HG03196 (cell line): ENCODE results near the gene NR3C2.

ENCODE experiments used
- ATAC-seq: cut with Tn5 transposase; IDR thresholded peaks from one replicate; pipeline ENCODE4 v1.9.1; 2021; ENCODE audit not compliant: unreplicated experiment

NR3C2 gene

GRCh38 chr4:148435654-148436406 lies 6.4 kb downstream of the NR3C2 start:
- ATAC-seq: no peak

DNA sequence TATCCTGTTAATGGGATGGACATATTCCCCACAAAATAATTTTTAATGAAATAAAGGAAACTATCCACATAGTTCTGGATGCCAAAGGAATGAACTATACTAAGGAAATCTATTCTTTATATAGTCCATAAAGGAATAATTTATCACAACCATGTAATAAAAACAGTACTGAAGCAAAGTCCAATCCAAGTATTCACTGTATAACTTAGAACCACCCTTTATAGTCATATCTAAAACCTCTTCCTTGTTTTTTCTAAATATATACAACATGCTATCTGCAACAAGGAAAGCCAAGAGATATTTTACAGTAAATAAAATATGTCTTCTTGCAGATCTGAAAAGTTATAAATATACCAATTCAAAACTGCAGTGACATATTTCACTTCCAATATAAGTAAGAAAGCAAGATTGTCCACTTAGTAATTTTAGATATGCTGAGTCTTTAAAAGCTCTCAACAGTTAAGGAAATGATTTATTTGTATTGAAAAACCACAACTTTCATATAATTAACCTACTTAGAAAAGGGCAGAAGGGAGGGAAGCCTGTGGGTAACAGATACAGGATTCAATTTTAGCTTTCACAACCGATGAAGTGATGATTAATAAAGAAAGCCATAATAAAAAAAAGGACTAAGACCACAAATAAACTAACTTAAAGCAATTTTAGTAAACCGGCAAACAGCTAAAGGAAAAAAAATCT lies 8.0 kb downstream of the NR3C2 start:
- peak; percentile 73 for ATAC-seq

DNA sequence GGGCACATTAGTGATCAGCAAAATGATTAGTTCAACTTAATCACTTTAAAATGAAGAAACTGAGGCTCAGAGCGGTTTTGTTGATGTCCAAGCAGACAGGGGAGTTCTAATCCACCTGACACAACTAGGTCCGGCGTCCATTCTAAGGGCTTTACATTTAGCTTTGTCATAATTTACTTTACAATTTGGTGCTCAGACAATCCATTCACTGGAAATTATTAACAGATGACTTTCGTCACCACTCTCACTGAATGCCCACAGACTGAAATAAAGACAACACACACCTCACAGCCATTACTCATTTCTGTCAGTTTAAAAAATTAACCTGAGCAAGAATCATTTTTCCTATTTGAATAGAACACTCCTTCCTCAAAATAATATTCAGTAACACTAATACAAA lies 10.8 kb downstream of the NR3C2 start:
- ATAC-seq: no peak

DNA sequence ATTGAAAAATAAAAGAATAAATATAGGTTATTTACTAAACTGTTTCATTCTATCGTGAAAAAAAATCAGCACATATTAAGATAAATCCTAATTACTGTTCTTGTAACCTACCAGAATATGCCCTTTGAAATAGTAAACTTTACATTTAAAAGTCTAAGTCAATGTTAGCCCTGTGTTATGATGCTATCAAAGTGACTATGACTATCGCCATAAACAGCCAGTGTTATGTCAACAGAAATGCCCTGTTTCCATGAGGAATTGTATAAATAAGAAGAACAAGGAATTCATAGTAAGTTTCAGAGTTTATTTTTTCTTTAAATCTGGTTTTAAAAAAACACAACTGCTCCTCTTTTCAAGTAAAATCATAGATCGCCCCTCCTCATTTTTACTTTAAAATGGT lies 11.4 kb downstream of the NR3C2 start:
- ATAC-seq: no peak

DNA sequence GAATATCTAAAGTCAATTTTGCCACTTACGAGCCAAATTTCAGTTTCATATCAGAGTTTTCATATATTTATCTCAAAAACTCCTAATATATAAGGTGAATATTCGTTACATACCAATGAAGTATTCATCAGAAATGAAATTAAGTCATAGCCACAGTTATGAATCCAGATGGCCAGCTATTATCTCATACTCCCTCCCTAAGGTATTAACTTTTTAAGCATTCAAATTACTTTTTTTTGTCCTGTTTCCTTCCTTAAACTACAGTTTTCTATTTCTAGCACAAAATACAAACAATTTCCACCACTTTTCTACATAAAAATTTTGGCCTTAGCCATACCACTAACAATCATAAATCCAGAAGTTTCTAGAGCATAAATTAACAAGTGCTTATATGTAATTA lies 13.0 kb downstream of the NR3C2 start:
- no peak for ATAC-seq

- ATAC-seq: no peak
These were observed 15.6 kb downstream of the NR3C2 start for GRCh38 chr4:148426643-148427042.

DNA sequence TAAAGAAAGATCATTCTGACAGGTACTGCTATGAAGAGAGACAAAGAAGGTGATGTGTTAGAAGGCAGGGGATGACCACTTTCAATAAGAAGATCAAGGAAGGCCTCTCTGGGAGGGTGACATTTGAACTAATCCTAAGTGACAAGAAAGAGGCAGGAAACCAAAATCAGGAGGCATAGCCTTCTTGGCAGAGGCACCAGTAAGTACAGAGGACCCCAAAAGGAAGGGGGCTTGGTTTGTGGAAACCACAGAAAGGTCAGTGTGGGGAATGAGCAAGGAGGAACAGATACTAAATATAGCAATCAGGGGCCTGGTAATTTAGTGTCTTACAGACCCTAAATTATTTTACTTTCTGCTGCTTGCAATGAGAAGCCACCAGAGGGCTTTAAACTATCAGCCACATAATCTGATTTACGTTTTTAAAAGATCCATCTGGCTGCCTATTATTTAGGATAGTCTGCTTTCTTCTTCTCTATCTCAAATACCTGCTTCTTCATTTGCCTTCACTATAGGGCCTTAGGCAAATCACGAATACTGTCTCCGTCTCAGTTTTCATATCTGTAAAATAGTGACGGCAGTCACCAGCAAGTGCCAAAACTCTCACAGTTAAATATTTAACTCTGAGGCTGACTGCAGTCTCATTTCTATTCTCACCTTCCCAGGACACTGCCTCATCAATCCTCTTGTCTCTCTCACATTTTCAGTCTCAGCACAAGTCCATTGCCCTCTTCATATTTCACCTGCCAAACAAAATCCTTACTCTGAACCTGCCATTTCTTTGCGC lies 16.7 kb downstream of the NR3C2 start:
- peak; percentile 96 for ATAC-seq

- ATAC-seq: no peak
These were observed 21.8 kb downstream of the NR3C2 start for GRCh38 chr4:148420397-148420796.

GRCh38 chr4:148415500-148415899 lies 26.7 kb downstream of the NR3C2 start:
- ATAC-seq: no peak

- ATAC-seq: no peak
These were observed 29.7 kb downstream of the NR3C2 start for GRCh38 chr4:148412460-148412994.

DNA sequence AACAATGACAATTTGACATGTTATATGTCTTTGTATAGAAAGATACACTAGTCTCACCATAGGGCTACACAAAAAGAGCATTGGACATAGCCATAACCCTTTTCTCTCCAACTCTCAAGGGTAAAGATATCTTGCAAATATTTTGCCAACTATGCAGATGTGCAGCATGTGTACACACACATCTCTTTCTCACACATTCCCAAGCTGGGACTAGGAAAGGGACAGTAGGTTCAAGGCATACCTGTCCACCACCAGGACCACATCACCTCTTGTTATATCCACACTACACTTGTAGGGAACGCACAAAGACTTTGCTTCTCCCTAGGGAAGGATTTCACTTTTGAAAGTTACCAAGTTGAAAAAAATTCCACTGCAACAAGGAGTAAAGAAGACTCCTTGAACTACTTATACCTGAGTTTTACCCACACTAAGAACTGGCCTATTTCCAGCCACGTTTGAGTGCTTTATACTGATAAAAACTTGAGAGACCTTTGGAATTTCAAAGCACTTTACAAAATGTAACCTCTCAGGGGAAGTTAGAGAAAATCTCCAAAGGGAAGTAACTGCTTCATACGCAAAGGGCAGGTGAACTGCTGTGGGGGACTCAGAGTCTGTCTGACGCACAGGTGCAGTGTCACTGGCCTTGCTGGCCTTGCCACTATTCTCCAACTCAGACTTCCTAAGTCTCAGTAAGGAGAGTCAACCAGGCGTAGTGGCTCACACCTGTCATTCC lies 36.9 kb downstream of the NR3C2 start:
- no peak for ATAC-seq

- no peak for ATAC-seq
These were observed 43.2 kb downstream of the NR3C2 start for GRCh38 chr4:148398988-148399387.

DNA sequence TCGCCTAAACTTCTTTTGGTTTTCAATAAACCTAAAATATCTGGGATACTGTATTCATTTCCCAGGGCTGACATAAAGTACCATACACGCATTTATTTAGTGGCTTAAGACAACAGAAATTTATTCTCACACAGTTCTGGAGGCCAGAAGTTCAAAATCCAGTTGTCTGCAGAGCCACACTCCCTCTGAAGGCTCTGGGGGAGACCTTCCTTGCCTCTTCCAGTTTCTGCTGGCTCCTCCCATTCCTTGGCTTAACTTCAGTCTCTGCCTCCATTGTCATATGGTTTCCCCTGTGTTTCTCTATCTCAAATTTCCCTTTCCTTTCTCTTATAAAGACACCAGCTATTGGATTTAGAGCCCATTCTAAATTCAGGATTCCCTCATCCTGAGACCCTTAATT lies 44.4 kb downstream of the NR3C2 start:
- ATAC-seq: no peak

GRCh38 chr4:148396986-148397673 lies 45.1 kb downstream of the NR3C2 start:
- ATAC-seq: no peak

GRCh38 chr4:148395771-148396170 lies 46.4 kb downstream of the NR3C2 start:
- no peak for ATAC-seq

DNA sequence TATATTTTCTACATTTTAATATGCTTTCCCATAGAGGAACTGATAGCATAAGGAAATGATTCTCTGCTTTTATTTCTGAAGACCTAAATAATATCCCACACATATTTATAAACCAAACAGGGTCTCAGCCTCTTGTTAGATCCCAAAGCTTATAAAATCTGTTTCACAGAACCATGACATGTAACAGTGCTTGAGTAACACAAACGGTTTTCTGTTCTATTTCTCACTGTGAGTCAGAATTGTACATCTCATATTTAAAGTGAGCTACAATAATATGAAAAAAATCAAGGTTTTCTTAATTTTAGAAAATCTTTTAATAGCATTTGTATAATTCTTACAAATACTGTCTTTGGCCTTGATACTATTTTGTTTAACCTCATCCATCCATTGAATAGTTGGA lies 51.2 kb downstream of the NR3C2 start:
- ATAC-seq: no peak

DNA sequence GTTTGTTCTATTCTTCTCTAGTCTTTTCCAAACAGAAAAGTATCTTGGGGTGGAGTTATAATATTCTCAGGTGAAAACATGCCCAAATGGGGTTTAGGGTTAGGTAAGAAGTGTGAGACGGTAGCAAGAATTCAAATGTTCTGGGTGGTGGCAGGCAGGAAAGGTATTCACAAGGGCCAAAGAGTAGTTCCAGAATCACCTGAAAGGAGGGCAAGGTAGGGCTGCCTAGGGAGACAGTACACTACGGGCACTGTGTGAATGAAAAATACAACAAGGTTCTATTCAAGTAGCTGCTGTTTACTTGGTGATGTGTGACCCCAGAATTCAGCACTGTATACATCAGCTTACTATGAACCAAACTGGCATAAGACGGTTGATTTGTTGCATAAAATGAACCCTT lies 51.9 kb downstream of the NR3C2 start:
- ATAC-seq: no peak

DNA sequence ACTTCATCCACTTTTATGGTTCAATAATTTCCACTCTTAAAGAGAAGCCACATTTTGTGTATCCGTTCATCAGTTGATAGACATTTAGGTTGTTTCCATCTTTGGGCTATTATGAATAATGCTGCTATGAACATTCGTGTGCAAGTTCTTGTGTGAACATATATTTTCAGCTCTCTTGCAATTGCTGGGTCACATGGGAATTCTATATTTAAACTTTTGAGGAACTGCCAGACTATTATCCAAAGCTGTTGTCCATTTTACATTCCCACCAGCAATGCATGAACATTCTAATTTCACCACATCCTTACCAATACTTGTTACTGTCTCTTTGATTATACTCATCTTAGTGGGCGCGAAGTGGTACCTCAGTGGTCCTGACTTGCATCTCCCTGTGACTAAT lies 61.9 kb downstream of the NR3C2 start:
- no peak for ATAC-seq

GRCh38 chr4:148376151-148376550 lies 66.1 kb downstream of the NR3C2 start:
- no peak for ATAC-seq

GRCh38 chr4:148375584-148375983 lies 66.6 kb downstream of the NR3C2 start:
- no peak for ATAC-seq
